K562 treated with DMSO at 1 percent for 4 hours (cell line): Measurements from ENCODE around the gene KMT2D. TPM values are rescaled to one million over a fixed set of nuclear protein-coding genes. Genes with fewer than 3 reads are reported as not detected.

Experiments
- total RNA-seq: library from RNA; unstranded; fragments of 300-600 nt; gene quantifications from 2 replicates; pipeline ENCODE4 v1.2.3, GENCODE V29; 2022; ENCODE audit not compliant: insufficient read depth

KMT2D gene
- 31.9 and 41.7 TPM in 2 replicates for total RNA-seq

GRCh38 chr12:49060237-49061156 is at the start of gene KMT2D:
TSS of gene KMT2D (minus strand) at chr12:49060794. CDS start at chr12:49055324, 5,470 bp downstream.

GRCh38 chr12:49094160-49094974 is 33.8 kb upstream of the KMT2D start, which contains the start of gene DHH:
TSS of gene DHH (minus strand) at chr12:49094801. CDS start at chr12:49094512, 289 bp downstream.

GRCh38 chr12:49069507-49070346 is 9.1 kb upstream of the KMT2D start, which contains the start of gene RHEBL1:
TSS of gene RHEBL1 (minus strand) at chr12:49069979. CDS start at chr12:49069785, 194 bp downstream.

DNA sequence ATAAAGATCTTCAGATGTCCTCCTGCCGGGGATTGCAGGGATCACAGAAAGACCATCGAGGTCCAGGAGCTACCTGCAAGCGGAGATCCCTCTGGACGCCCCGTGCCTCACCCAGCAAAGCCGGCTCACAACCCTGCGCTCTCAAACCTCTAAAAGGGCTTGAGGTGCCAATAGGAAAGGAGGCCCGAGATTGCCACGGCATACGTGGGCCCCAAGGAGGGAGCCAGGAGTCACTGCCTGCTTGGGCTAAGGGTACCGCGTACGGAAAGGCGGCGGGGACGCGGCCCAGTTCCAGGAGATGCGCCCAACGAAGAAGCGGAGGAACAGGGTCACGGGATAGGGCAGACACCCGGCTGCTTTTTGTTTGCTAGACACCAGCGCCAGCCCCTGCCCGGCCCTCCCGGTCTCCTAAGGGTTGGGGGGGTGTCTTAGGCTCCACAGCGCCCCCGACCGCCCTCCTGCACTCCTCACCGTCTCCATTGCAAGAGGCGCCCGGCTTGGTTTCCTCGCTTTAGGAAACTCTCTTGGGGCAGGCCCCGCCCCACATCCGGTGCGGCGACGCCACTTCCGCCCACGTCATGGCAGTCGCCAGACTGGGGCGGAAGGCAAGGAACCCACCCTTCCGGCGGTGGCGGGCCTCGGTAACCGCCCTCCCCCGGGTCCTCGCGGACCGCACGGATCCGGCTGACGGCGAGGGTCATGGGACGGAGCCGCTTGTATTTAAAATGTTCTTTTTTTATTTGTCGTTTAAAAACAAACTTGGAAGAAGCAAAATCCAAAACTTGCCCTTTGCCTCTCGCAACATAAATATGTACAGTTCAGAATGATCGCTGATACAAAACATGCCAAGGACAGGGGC is 42.1 kb downstream of the KMT2D start, which contains the start of gene PRKAG1:
PRKAG1 (minus strand) TSS at position 516 of the 859 bp plus-strand sequence; CDS start at position 480, 36 bp downstream.

Other genes starting within 250 kb of the KMT2D start
- gene CACNB3, start 242.3 kb downstream of the KMT2D start, total RNA-seq: 1.4 and 2.4 TPM in 2 replicates
- gene DDX23, start 208.6 kb downstream of the KMT2D start, total RNA-seq: 61.7 and 73.8 TPM in 2 replicates
- 1.8 and 1.9 TPM in 2 replicates for gene RND1, start 194.9 kb downstream of the KMT2D start, total RNA-seq
- gene FKBP11, start 135.3 kb downstream of the KMT2D start, total RNA-seq: 4.6 and 8.3 TPM in 2 replicates
- 50.5 and 56.3 TPM in 2 replicates for gene ARF3, start 103.3 kb downstream of the KMT2D start, total RNA-seq
- gene WNT10B, start 89.1 kb downstream of the KMT2D start, total RNA-seq: 0.31 TPM in 1 of 2 replicates, not detected in the other
- gene WNT1, start 82.5 kb downstream of the KMT2D start, total RNA-seq: not detected in 2 replicates
- gene DDN, start 61.4 kb downstream of the KMT2D start, total RNA-seq: 0.73 and 1.4 TPM in 2 replicates
- 60.7 and 65.8 TPM in 2 replicates for gene PRKAG1, start 42.0 kb downstream of the KMT2D start, total RNA-seq
- 14.1 and 17.7 TPM in 2 replicates for gene RHEBL1, start 9.2 kb upstream of the KMT2D start, total RNA-seq
- gene DHH, start 34.0 kb upstream of the KMT2D start, total RNA-seq: 3.8 and 4.5 TPM in 2 replicates
- 23.6 and 30.6 TPM in 2 replicates for gene LMBR1L, start 50.1 kb upstream of the KMT2D start, total RNA-seq
- 2,409 and 2,413 TPM in 2 replicates for gene TUBA1B, start 70.6 kb upstream of the KMT2D start, total RNA-seq
- 27.3 and 34.8 TPM in 2 replicates for gene TUBA1A, start 128.3 kb upstream of the KMT2D start, total RNA-seq
- 705 and 867 TPM in 2 replicates for gene TUBA1C, start 204.3 kb upstream of the KMT2D start, total RNA-seq
- 1.4 and 3.5 TPM in 2 replicates for gene PRPH, start 234.4 kb upstream of the KMT2D start, total RNA-seq